DMS153 treated with DMSO at 0.1 percent for 48 hours (cell line): ENCODE measurements around the gene FRMD4A.

ENCODE experiments used
- DNase-seq: peaks from one replicate; lab custom pipeline; 2025; ENCODE audit not compliant: unreplicated experiment; lab: John Stamatoyannopoulos, UW

Gene FRMD4A

GRCh38 chr10:14330388-14331061 lies at the start of gene FRMD4A:
FRMD4A (minus strand) TSS chr10:14330924.
- no peak for DNase-seq

DNA sequence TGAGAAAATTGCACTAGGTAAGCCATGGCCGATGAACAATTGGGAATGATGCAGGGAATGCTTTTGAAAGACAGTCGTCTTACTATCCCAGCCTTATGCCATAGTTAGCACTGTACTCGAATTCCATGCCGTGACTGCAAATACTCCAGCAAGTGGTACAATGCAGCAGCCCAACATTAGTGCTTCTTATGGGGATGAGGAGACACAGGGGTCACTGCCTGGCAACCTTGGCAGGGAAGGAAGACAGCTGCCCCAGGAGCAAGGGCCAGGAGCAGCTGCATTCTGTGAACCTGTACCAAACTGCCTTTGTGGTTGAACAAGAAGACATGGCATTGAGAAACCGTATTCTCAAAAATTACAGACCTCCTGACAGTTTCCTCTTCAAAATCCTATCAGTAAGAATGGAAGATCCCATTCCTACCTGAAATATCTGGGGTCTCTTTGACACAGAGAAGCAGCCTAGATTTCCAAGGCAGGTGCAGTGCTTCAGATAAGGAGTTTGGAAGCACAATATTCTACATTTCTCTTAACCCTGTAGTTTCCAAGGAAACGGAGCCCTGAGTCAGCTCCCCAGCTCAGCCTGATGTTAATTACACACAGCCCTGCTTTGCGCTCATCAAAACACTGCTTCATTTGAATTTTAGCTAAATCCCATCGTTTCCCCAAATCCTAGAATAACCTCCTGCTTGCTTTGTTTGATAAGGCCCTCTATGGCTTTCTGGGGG lies 49.0 kb upstream of the FRMD4A start:
- DNase-seq: no peak

DNA sequence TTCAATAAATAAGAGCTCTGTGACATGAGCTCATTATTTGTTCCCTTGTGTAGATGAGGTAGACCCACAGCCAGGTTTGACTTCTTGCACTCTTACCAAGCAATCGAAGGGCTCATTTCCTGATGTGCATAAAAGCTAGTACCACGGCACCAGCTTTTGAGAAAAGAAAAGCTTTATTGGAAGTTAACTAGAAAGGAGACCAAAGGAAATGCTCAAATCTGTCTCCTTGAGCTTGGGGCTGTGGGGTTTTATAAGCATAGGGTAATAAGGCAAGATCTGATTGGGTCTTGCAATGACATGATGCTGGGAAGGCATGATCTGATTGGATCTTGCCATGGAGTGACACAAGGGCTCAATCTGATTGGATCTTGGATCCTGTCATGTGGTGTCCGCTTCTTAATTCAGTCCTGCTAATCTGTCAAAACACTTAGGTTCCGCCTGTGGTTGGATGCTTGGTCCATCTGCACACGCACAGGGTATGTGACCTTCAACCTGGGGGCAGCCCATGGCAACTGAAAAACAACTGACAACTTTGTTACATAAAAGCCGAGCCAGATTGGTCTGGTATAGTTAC lies 47.8 kb upstream of the FRMD4A start:
- DNase-seq: no peak

- no peak for DNase-seq
These were observed 47.0 kb upstream of the FRMD4A start for GRCh38 chr10:14377591-14378175.

- DNase-seq: no peak
These were observed 44.2 kb upstream of the FRMD4A start for GRCh38 chr10:14374745-14375445.

GRCh38 chr10:14372606-14373005 lies 41.9 kb upstream of the FRMD4A start:
- DNase-seq: no peak

DNA sequence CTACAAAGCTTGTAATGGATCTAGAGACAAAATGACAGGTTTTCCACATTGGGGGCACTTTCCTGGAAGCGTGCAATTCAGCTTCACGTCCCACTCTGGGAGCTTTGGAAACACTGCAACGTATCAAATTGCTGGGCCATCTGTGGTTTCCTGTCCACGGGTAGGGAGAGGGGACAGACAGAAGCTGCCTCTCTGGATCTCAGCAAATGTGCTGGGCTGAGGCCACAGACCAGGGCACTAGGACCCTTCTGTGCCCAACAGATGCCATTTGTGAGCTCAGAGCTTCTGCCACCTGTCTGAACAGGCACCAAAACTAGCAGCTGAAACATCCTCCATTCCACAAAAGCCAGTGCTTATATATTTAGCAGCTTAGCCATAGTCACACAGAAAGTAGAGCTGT lies 40.9 kb upstream of the FRMD4A start:
- DNase-seq: no peak

DNA sequence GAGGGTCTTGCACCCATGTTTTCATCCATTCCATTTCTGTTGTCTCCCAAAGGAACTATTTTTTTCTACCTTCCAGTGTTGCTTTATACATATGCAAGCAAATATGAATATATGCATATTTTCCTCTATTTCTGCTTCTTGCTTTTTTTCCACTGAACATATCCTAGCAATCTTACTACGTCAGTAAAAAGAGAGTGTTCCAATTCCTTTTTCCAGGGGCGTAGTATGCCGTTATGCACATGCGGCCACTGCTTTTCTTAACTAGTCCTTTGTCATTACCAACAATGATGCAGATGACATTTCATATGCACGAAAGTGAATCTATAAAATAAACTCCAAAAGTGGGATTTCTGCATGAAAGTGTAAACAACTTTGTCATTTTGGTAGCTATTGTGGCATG lies 40.2 kb upstream of the FRMD4A start:
- no peak for DNase-seq

- no peak for DNase-seq
These were observed 39.2 kb upstream of the FRMD4A start for GRCh38 chr10:14369906-14370305.

- no peak for DNase-seq
These were observed 36.0 kb upstream of the FRMD4A start for GRCh38 chr10:14366760-14367159.

DNA sequence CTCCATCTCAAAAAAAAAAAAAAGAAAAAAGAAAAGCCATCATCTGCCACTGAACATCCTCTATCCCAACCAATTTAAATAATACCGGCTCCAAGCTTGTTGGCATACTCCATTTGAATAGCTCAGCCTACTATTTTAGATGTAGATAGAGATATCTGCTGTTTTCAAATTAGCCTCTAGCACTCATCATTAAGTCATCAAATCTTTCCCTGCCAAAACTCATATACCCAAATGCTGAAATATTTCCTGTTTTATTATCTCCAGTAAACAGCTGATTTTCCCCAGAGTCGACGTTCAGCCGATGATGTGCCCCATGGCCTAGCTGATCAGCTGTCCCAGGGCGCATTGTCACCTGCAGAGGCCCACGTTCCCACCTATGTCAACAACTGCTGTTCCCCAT lies 34.5 kb upstream of the FRMD4A start:
- DNase-seq: no peak

- no peak for DNase-seq
These were observed 31.4 kb upstream of the FRMD4A start for GRCh38 chr10:14362104-14362503.

- DNase-seq: no peak
These were observed 30.2 kb upstream of the FRMD4A start for GRCh38 chr10:14360961-14361360.

- no peak for DNase-seq
These were observed 29.8 kb upstream of the FRMD4A start for GRCh38 chr10:14360515-14360914.

DNA sequence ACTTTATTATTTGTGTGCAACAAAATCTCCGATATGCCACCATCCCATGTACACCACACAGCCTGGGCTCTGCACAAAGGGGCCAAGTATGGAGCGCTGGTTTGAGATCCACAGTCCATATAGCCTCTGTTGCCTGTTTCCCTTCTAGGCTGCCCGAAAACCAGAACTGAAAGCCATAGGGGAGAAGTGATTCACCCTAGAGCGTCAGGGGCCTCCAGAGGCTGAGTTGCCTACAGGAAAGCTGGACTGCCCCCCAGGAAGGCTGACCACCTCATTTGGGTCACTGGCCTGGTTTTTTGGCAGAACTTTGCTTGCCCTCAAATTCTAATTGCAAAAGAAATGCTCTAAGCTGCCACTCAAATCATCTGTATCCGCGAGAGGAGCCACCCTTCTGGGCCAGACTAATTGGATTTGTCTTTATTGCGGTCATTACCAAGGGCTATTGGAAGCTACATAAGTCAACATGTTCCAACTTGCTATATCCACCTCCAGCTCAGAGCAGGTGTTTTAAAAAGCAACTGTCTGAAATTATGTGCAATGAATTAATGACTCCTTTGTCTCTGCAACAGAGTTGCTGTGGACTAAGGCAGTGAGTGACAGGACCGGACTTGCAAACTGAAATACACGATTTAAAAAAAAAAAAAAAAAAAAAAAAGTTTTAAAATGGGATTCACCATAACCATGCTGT lies 28.3 kb upstream of the FRMD4A start:
- DNase-seq: peak; percentile 5

GRCh38 chr10:14356921-14357320 lies 26.2 kb upstream of the FRMD4A start:
- no peak for DNase-seq

GRCh38 chr10:14355750-14356149 lies 25.0 kb upstream of the FRMD4A start:
- DNase-seq: no peak

DNA sequence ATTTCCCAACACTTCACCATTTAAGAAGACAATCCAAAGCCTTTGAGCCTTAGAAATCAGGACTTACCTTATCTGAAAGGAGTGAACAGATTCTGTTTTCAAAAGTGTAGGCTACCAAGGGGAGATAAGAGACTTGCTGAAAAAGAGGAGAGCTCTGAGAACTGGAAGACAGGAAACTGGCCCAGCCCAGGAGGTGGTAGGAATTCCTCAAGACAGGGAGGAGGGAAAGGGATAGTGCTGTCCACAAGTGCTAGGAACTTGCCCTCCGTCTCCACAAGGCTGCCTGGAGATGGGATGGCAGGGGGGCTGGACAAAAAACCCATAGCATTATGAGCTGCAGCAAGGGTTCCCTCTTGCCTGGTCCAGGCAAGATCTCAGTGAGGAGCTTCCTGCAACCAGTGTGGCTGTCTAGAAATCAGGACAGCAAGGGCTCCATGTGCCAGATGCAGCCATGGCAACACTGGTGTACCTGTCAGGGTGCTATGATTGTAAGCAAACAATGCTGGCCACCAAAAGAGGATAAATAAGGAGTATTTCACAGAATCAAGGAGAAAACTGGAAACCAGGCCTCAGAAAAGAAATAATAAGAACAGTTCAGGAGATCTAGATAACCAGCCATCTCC lies 22.7 kb upstream of the FRMD4A start:
- DNase-seq: no peak

- no peak for DNase-seq
These were observed 19.3 kb upstream of the FRMD4A start for GRCh38 chr10:14350006-14350405.

- DNase-seq: no peak
These were observed 18.4 kb upstream of the FRMD4A start for GRCh38 chr10:14349081-14349480.
